ENCODE data around the gene ASPHD2.
"Not testable (repeated sequence)": the region's sequence is repeated elsewhere in the genome, so short reads cannot be mapped to it uniquely, and the experiment has no call there.

ASPHD2 gene

DNA sequence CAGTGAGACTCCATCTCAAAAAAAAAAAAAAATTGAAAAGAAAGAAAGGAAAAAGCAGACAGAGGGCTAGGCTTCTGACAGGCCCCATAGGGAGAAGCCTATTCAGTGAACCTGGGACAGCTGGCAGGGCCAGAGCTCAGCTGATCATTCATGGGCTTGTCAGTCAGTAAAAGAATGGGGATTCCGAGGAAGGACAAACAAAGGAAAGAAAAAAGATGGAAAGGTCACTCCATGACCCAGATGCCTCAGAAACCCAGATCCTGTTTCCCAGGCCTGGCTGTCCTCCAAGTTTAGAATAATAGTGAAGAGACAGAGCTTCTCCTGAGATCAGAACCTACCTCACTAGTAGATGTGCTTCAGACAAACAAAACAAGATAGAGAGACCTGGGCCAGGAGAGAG lies 34.3 kb upstream of the ASPHD2 start:
- no peak for DNase-seq
- H3K27ac ChIP-seq (ENCODE audit: insufficient read depth, low read length, poor library complexity, severe bottlenecking), result no peak overlapping the region
- H3K9me3 ChIP-seq (ENCODE audit: control insufficient read depth, low read length), result no peaks in the 10 kb centered on the region
- no peaks in the 10 kb centered on the region for H3K36me3 ChIP-seq (ENCODE audit: control insufficient read depth, insufficient read depth, low read length)
- no peaks in the 10 kb centered on the region for H3K4me1 ChIP-seq (ENCODE audit: control insufficient read depth, insufficient read depth, low read length, poor library complexity, severe bottlenecking)
- no peaks in the 10 kb centered on the region for H3K27me3 ChIP-seq (replicated peaks; ENCODE audit: control insufficient read depth, insufficient read depth, low read length, poor library complexity, severe bottlenecking)
- no peak overlapping the region for H3K4me3 ChIP-seq (ENCODE audit: insufficient read depth, low read depth, low read length, poor library complexity, severe bottlenecking)

DNA sequence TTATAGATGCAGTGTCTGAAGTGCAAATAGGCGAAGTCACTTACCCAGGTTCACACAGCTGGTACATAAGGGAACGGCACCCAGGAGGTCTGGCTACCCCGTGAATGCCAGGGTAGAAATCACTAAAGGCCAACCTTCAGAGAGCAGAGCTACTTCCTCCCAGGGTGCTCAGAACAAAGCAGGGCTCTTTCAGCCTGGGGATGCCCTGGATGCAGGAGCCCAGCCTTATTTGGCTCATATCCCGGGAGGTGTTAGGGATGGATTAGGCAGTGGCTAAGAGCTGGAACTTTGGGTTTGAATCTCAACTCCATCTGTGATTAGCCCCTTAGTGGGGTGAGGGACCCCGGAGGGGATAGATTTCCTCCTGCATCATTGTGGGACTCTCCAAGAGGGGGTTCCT lies 33.1 kb upstream of the ASPHD2 start:
- H3K4me1 ChIP-seq (ENCODE audit: control insufficient read depth, insufficient read depth, low read length, poor library complexity, severe bottlenecking), result no peaks in the 10 kb centered on the region
- no peaks in the 10 kb centered on the region for H3K9me3 ChIP-seq (ENCODE audit: control insufficient read depth, low read length)
- no peak for DNase-seq
- H3K27me3 ChIP-seq (replicated peaks; ENCODE audit: control insufficient read depth, insufficient read depth, low read length, poor library complexity, severe bottlenecking), result no peaks in the 10 kb centered on the region
- no peaks in the 10 kb centered on the region for H3K36me3 ChIP-seq (ENCODE audit: control insufficient read depth, insufficient read depth, low read length)
- H3K27ac ChIP-seq (ENCODE audit: insufficient read depth, low read length, poor library complexity, severe bottlenecking), result no peak overlapping the region
- H3K4me3 ChIP-seq (ENCODE audit: insufficient read depth, low read depth, low read length, poor library complexity, severe bottlenecking), result no peak overlapping the region

DNA sequence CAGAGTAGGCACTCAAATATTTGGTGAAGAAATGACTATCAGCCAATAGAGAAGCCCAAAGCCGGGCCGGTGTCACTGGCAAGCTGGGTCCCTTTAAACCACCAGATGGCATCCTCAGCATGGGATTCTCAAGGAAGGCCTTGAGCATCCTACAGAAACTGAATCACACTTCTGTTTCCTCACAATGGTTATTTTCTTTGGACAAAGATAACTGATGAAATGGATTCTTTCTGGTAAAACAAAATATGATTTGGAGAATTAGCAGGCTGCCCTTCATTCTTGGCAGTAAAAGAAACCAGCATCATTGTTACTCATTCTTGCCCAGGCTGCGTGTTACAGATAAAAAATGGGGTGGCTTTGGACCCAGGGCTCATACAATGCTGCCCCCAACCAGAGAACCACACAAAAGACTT lies 30.3 kb upstream of the ASPHD2 start:
- peak; percentile 10 to 45 (median 12) for DNase-seq
- H3K9me3 ChIP-seq (ENCODE audit: control insufficient read depth, low read length), result no peaks in the 10 kb centered on the region
- H3K36me3 ChIP-seq (ENCODE audit: control insufficient read depth, insufficient read depth, low read length), result no peaks in the 10 kb centered on the region
- no peaks in the 10 kb centered on the region for H3K27me3 ChIP-seq (replicated peaks; ENCODE audit: control insufficient read depth, insufficient read depth, low read length, poor library complexity, severe bottlenecking)
- H3K4me1 ChIP-seq (ENCODE audit: control insufficient read depth, insufficient read depth, low read length, poor library complexity, severe bottlenecking), result no peaks in the 10 kb centered on the region
- H3K4me3 ChIP-seq (ENCODE audit: insufficient read depth, low read depth, low read length, poor library complexity, severe bottlenecking), result no peak overlapping the region
- H3K27ac ChIP-seq (ENCODE audit: insufficient read depth, low read length, poor library complexity, severe bottlenecking), result no peak overlapping the region

DNA sequence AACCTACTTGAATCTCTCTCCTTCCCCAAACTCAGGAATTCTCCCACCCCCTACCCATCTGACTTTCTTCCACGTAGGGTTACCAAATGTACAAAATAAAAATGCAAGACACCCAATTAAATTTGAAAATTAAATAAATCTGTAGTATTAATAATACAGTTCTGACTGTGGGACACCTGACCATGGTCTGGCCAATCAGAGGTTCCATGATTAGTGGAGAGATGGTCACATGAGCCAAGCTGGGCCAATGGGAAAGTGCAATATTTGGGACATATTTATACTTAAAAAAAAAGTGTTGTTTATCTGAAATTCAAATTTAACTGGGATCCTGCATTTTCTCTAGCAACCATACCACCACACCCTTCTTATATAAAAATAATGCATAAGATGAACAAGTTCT lies 29.8 kb upstream of the ASPHD2 start:
- no peak overlapping the region for H3K27ac ChIP-seq (ENCODE audit: insufficient read depth, low read length, poor library complexity, severe bottlenecking)
- H3K4me3 ChIP-seq (ENCODE audit: insufficient read depth, low read depth, low read length, poor library complexity, severe bottlenecking), result no peak overlapping the region
- H3K36me3 ChIP-seq (ENCODE audit: control insufficient read depth, insufficient read depth, low read length), result no peaks in the 10 kb centered on the region
- H3K4me1 ChIP-seq (ENCODE audit: control insufficient read depth, insufficient read depth, low read length, poor library complexity, severe bottlenecking), result no peaks in the 10 kb centered on the region
- no peaks in the 10 kb centered on the region for H3K9me3 ChIP-seq (ENCODE audit: control insufficient read depth, low read length)
- no peak for DNase-seq
- no peaks in the 10 kb centered on the region for H3K27me3 ChIP-seq (replicated peaks; ENCODE audit: control insufficient read depth, insufficient read depth, low read length, poor library complexity, severe bottlenecking)

DNA sequence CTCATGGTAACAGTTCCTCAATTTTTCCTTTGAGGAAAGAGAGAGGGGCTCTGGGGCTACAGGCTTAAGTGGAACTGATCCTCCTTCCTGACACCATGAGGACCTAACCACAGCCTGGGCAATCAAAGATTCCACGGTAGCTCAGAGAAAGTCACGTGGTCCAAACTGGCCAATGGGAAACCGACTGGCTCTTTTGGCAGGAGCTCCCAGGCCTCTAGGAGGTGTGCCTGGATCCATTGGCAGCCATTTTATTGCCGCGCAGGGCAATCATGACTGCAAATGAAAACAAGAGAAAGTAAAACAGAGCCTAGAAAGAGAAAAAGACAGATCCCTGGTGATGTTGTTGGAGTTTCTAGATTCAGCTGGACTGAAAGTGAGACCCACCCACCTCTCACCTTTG lies 27.3 kb upstream of the ASPHD2 start:
- no peak overlapping the region for H3K4me3 ChIP-seq (ENCODE audit: insufficient read depth, low read depth, low read length, poor library complexity, severe bottlenecking)
- no peaks in the 10 kb centered on the region for H3K27me3 ChIP-seq (replicated peaks; ENCODE audit: control insufficient read depth, insufficient read depth, low read length, poor library complexity, severe bottlenecking)
- H3K36me3 ChIP-seq (ENCODE audit: control insufficient read depth, insufficient read depth, low read length), result no peaks in the 10 kb centered on the region
- H3K4me1 ChIP-seq (ENCODE audit: control insufficient read depth, insufficient read depth, low read length, poor library complexity, severe bottlenecking), result no peaks in the 10 kb centered on the region
- no peaks in the 10 kb centered on the region for H3K9me3 ChIP-seq (ENCODE audit: control insufficient read depth, low read length)
- no peak for DNase-seq
- no peak overlapping the region for H3K27ac ChIP-seq (ENCODE audit: insufficient read depth, low read length, poor library complexity, severe bottlenecking)

DNA sequence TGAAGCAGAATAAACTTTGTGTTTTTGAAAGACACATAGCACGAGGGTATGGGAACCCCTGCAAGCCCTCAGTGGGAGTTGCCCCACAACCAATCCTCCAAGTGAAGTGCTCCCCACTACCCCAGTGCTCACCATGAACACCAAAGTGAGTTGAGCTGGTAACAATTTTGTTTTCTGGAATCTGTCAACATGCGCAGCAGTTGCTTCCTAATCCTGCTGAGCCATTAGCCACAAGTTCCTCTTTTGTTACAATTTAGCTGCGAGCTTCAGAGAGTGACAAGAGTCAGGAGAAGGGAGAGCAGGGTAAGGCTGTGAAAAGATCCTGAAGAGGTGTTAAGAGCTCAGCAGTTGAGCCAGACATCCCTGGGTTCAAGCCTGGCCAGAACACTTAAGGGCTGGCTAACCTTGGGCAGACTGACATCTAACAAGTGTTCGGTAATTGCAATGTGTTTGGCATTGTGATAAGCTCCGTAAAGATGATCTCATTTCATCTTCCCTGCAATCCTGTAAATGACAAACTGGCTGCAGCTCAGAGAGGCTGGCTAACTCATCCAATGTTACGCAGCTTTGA lies 24.1 kb upstream of the ASPHD2 start:
- no peak for DNase-seq
- no peaks in the 10 kb centered on the region for H3K9me3 ChIP-seq (ENCODE audit: control insufficient read depth, low read length)
- no peaks in the 10 kb centered on the region for H3K36me3 ChIP-seq (ENCODE audit: control insufficient read depth, insufficient read depth, low read length)
- no peaks in the 10 kb centered on the region for H3K27me3 ChIP-seq (replicated peaks; ENCODE audit: control insufficient read depth, insufficient read depth, low read length, poor library complexity, severe bottlenecking)
- no peak overlapping the region for H3K27ac ChIP-seq (ENCODE audit: insufficient read depth, low read length, poor library complexity, severe bottlenecking)
- H3K4me1 ChIP-seq (ENCODE audit: control insufficient read depth, insufficient read depth, low read length, poor library complexity, severe bottlenecking), result no peaks in the 10 kb centered on the region
- no peak overlapping the region for H3K4me3 ChIP-seq (ENCODE audit: insufficient read depth, low read depth, low read length, poor library complexity, severe bottlenecking)

DNA sequence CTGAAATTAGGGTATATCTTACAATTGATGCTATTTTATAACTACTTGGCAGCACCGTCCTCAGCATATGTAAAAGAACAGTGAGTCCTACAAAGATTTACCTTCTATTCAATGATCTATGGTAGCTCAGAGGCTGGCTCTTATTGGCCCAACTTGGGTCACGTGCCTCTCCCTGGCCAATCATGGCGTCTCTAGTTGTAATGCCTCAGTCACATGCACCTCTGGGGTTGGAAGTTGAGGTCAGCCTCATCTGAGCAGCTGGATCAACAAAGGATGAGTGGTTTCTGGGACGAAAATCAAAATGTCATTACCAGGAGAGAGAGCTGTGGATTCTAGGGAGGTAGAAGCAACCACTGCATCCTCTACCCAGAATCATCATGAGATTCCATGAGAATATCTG lies 22.9 kb upstream of the ASPHD2 start:
- no peaks in the 10 kb centered on the region for H3K9me3 ChIP-seq (ENCODE audit: control insufficient read depth, low read length)
- H3K27me3 ChIP-seq (replicated peaks; ENCODE audit: control insufficient read depth, insufficient read depth, low read length, poor library complexity, severe bottlenecking), result no peaks in the 10 kb centered on the region

GRCh38 chr22:26408562-26409220 lies 20.4 kb upstream of the ASPHD2 start:
- H3K9me3 ChIP-seq (ENCODE audit: control insufficient read depth, low read length); H3K27ac ChIP-seq (ENCODE audit: insufficient read depth, low read length, poor library complexity, severe bottlenecking); H3K4me3 ChIP-seq (ENCODE audit: insufficient read depth, low read depth, low read length, poor library complexity, severe bottlenecking); H3K4me1 ChIP-seq (ENCODE audit: control insufficient read depth, insufficient read depth, low read length, poor library complexity, severe bottlenecking); DNase-seq; H3K27me3 ChIP-seq (replicated peaks; ENCODE audit: control insufficient read depth, insufficient read depth, low read length, poor library complexity, severe bottlenecking); H3K36me3 ChIP-seq (ENCODE audit: control insufficient read depth, insufficient read depth, low read length): not testable (repeated sequence)

More for the DNA sequence above, 22.9 kb upstream of the ASPHD2 start:
- DNase-seq, result no peak
- no peak overlapping the region for H3K27ac ChIP-seq (ENCODE audit: insufficient read depth, low read length, poor library complexity, severe bottlenecking)
- H3K36me3 ChIP-seq (ENCODE audit: control insufficient read depth, insufficient read depth, low read length), result no peaks in the 10 kb centered on the region
- H3K4me1 ChIP-seq (ENCODE audit: control insufficient read depth, insufficient read depth, low read length, poor library complexity, severe bottlenecking), result no peaks in the 10 kb centered on the region
- H3K4me3 ChIP-seq (ENCODE audit: insufficient read depth, low read depth, low read length, poor library complexity, severe bottlenecking), result no peak overlapping the region

GRCh38 chr22:26409719-26410335 lies 19.2 kb upstream of the ASPHD2 start:
- H3K27ac ChIP-seq (ENCODE audit: insufficient read depth, low read length, poor library complexity, severe bottlenecking), result no peak overlapping the region
- no peaks in the 10 kb centered on the region for H3K27me3 ChIP-seq (replicated peaks; ENCODE audit: control insufficient read depth, insufficient read depth, low read length, poor library complexity, severe bottlenecking)
- no peaks in the 10 kb centered on the region for H3K36me3 ChIP-seq (ENCODE audit: control insufficient read depth, insufficient read depth, low read length)
- no peaks in the 10 kb centered on the region for H3K9me3 ChIP-seq (ENCODE audit: control insufficient read depth, low read length)
- H3K4me1 ChIP-seq (ENCODE audit: control insufficient read depth, insufficient read depth, low read length, poor library complexity, severe bottlenecking), result no peaks in the 10 kb centered on the region
- no peak for DNase-seq
- H3K4me3 ChIP-seq (ENCODE audit: insufficient read depth, low read depth, low read length, poor library complexity, severe bottlenecking), result no peak overlapping the region

DNA sequence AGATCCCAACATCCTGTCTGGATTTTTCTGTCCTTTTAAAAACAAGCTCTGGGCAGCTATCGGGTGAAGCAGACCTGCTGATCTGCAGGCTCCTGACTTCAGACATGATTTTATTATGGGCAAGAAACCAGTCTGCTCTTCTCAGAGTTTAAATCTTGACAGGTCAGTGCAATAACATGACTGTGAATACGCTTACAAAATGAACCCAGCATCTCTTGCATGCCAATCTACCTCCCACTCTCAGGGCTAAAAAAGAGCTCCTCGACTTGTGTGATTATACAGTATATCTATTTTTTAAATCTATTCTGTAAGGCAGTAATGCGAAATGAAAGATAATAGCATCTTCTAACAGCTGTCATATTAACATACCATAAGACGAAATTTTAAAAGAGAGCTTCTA lies 18.7 kb upstream of the ASPHD2 start:
- no peaks in the 10 kb centered on the region for H3K27me3 ChIP-seq (replicated peaks; ENCODE audit: control insufficient read depth, insufficient read depth, low read length, poor library complexity, severe bottlenecking)
- H3K36me3 ChIP-seq (ENCODE audit: control insufficient read depth, insufficient read depth, low read length), result no peaks in the 10 kb centered on the region
- no peaks in the 10 kb centered on the region for H3K4me1 ChIP-seq (ENCODE audit: control insufficient read depth, insufficient read depth, low read length, poor library complexity, severe bottlenecking)
- no peak overlapping the region for H3K4me3 ChIP-seq (ENCODE audit: insufficient read depth, low read depth, low read length, poor library complexity, severe bottlenecking)
- DNase-seq, result no peak
- no peak overlapping the region for H3K27ac ChIP-seq (ENCODE audit: insufficient read depth, low read length, poor library complexity, severe bottlenecking)
- no peaks in the 10 kb centered on the region for H3K9me3 ChIP-seq (ENCODE audit: control insufficient read depth, low read length)
